Panc1 (cell line): ENCODE data around the gene HNRNPUL1.

Experiments used
- POLR2AphosphoS5 ChIP-seq: IDR thresholded peaks from 2 replicates; pipeline ENCODE4 v1.6.1; 2012; ENCODE audit warnings: mild to moderate bottlenecking, low read depth, low read length, moderate library complexity
- SIN3A ChIP-seq: IDR thresholded peaks from 2 replicates; pipeline ENCODE4 v1.6.1; 2012; ENCODE audit warnings: low read depth, mild to moderate bottlenecking, low read length, moderate library complexity, borderline replicate concordance; ENCODE audit not compliant: insufficient read depth
- TF ChIP-seq, protein P1 (sequence below): fragments of 450-650 bp; IDR thresholded peaks from 2 replicates; pipeline ENCODE4 v1.5.1; 2017; ENCODE audit warnings: mild to moderate bottlenecking
- TF ChIP-seq, protein P2 (sequence below), 2 experiments: IDR thresholded peaks; 2 replicates each; pipeline ENCODE4 v1.6.1; 2011 to 2012; ENCODE audit warnings: low read depth in 2 of 2, control low read depth in 1 of 2, low read length in 1 of 2, mild to moderate bottlenecking in 1 of 2, moderate library complexity in 1 of 2; ENCODE audit not compliant: insufficient read depth in 1 of 2

DNA sequence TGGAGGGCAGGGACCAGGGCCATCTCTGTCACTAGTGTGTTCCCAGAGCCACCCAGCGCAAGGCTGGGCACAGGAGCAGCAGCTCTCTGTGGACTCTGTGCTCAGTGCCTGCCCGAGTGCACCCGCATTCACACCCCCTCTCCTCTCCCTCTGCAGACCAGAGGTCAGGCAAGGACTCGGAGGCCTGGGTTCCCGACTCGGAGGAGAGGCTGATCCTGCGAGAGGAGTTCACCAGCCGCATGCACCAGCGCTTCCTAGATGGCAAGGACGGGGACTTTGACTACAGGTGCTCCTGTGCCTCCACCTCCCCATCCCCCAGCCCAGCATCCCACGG lies 56.0 kb downstream of the HNRNPUL1 start:
- TF ChIP-seq, protein P1, sequence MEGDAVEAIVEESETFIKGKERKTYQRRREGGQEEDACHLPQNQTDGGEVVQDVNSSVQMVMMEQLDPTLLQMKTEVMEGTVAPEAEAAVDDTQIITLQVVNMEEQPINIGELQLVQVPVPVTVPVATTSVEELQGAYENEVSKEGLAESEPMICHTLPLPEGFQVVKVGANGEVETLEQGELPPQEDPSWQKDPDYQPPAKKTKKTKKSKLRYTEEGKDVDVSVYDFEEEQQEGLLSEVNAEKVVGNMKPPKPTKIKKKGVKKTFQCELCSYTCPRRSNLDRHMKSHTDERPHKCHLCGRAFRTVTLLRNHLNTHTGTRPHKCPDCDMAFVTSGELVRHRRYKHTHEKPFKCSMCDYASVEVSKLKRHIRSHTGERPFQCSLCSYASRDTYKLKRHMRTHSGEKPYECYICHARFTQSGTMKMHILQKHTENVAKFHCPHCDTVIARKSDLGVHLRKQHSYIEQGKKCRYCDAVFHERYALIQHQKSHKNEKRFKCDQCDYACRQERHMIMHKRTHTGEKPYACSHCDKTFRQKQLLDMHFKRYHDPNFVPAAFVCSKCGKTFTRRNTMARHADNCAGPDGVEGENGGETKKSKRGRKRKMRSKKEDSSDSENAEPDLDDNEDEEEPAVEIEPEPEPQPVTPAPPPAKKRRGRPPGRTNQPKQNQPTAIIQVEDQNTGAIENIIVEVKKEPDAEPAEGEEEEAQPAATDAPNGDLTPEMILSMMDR = no peak
- TF ChIP-seq POLR2AphosphoS5 = no peak
- TF ChIP-seq, protein P2, sequence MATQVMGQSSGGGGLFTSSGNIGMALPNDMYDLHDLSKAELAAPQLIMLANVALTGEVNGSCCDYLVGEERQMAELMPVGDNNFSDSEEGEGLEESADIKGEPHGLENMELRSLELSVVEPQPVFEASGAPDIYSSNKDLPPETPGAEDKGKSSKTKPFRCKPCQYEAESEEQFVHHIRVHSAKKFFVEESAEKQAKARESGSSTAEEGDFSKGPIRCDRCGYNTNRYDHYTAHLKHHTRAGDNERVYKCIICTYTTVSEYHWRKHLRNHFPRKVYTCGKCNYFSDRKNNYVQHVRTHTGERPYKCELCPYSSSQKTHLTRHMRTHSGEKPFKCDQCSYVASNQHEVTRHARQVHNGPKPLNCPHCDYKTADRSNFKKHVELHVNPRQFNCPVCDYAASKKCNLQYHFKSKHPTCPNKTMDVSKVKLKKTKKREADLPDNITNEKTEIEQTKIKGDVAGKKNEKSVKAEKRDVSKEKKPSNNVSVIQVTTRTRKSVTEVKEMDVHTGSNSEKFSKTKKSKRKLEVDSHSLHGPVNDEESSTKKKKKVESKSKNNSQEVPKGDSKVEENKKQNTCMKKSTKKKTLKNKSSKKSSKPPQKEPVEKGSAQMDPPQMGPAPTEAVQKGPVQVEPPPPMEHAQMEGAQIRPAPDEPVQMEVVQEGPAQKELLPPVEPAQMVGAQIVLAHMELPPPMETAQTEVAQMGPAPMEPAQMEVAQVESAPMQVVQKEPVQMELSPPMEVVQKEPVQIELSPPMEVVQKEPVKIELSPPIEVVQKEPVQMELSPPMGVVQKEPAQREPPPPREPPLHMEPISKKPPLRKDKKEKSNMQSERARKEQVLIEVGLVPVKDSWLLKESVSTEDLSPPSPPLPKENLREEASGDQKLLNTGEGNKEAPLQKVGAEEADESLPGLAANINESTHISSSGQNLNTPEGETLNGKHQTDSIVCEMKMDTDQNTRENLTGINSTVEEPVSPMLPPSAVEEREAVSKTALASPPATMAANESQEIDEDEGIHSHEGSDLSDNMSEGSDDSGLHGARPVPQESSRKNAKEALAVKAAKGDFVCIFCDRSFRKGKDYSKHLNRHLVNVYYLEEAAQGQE (IDR thresholded peaks at IDR 0.05; ENCODE audit: insufficient read depth in 1 of 2, low read depth in 2 of 2, low read length in 1 of 2) = no peak
- TF ChIP-seq SIN3A = no peak
